H1 (cell line): ENCODE results near the gene IREB2. TPM values are rescaled to one million over a fixed set of nuclear protein-coding genes. Genes with fewer than 3 reads are reported as not detected.

Experiments
- ASH2L ChIP-seq: fragments of 200-600, 300-600 bp; sonication (generic); IDR thresholded peaks from one replicate; pipeline ENCODE4 v1.7.1; 2017; ENCODE audit warnings: low read length
- BACH1 ChIP-seq: IDR thresholded peaks from 2 replicates; pipeline ENCODE4 v1.6.1; 2012; ENCODE audit warnings: low read length, improper control_type of control experiment
- GABPA ChIP-seq: IDR thresholded peaks from 2 replicates; pipeline ENCODE4 v1.6.1; 2011; ENCODE audit warnings: mild to moderate bottlenecking, low read length, moderate library complexity, borderline replicate concordance; ENCODE audit not compliant: insufficient read depth
- GTF2F1 ChIP-seq: IDR thresholded peaks from 2 replicates; pipeline ENCODE4 v1.6.1; 2012; ENCODE audit warnings: low read depth, low read length, improper control_type of control experiment, borderline replicate concordance
- JUND ChIP-seq: IDR thresholded peaks from 2 replicates; pipeline ENCODE4 v1.6.1; 2011; ENCODE audit warnings: mild to moderate bottlenecking, improper control_type of control experiment, low read length
- SRF ChIP-seq: IDR thresholded peaks from 2 replicates; pipeline ENCODE4 v1.6.1; 2011; ENCODE audit warnings: mild to moderate bottlenecking, low read depth, low read length, moderate library complexity
- polyA plus RNA-seq, 7 experiments: library from polyadenylated mRNA; depleted of rRNA in 3 of 7; stranded (reverse) in 5 of 7; unstranded in 2 of 7; fragments of >200 nt in 5 of 7; fragments of 200-250 nt in 2 of 7; gene quantifications; 1 replicate in 5 of 7; 2 replicates in 1 of 7; 4 replicates in 1 of 7; pipeline versions ENCODE4 v1.2.1 to v1.2.3, GENCODE V29; 2011 to 2013; ENCODE audit warnings: missing spikeins in 2 of 7, mixed read lengths in 2 of 7
- total RNA-seq: library from RNA; stranded (reverse); fragmentation: NEBNext Ultra II Directional; extraction: Animal tissue kit (Norgen Biotek cat#: 25700); gene quantifications from 2 replicates; pipeline ENCODE4 v1.2.1, GENCODE V29; 2021
- TF ChIP-seq, protein P1 (sequence below): fragments of 300-600 bp; sonication (generic); IDR thresholded peaks from 2 replicates; pipeline ENCODE4 v1.7.1; 2012; ENCODE audit warnings: low read length, moderate library complexity, mild to moderate bottlenecking, inconsistent platforms; ENCODE audit not compliant: insufficient replicate concordance

IREB2 gene
- total and polyA plus RNA-seq, 2 of the 8 experiments (the other 6 are each of a cell fraction or from before 2014, with no cell fraction given), result 21.0 to 103 TPM

DNA sequence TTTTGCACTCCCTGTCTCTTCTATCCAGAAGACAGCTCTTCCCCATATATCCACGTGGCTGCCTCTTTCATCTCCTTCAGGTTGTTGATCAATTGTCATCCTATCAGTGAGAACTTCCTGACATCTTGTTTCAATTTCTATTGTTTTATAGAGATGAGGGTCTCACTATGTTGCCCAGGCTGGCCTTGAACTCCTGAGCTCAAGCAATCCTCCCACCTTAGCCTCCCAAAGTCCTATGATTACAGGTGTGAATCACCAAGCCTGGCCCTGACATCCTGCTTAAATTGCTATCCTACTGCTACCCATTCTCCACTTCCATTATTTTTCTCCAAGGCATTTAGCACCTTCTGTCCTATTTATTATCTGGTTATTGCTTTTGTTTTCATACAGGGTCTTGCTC, 44.9 kb upstream of the IREB2 start (continued):
- TF ChIP-seq BACH1 (no peak), SRF (no peak), GABPA (no peak), JUND (no peak), GTF2F1 (no peak), ASH2L (no peak)
- TF ChIP-seq, protein P1, sequence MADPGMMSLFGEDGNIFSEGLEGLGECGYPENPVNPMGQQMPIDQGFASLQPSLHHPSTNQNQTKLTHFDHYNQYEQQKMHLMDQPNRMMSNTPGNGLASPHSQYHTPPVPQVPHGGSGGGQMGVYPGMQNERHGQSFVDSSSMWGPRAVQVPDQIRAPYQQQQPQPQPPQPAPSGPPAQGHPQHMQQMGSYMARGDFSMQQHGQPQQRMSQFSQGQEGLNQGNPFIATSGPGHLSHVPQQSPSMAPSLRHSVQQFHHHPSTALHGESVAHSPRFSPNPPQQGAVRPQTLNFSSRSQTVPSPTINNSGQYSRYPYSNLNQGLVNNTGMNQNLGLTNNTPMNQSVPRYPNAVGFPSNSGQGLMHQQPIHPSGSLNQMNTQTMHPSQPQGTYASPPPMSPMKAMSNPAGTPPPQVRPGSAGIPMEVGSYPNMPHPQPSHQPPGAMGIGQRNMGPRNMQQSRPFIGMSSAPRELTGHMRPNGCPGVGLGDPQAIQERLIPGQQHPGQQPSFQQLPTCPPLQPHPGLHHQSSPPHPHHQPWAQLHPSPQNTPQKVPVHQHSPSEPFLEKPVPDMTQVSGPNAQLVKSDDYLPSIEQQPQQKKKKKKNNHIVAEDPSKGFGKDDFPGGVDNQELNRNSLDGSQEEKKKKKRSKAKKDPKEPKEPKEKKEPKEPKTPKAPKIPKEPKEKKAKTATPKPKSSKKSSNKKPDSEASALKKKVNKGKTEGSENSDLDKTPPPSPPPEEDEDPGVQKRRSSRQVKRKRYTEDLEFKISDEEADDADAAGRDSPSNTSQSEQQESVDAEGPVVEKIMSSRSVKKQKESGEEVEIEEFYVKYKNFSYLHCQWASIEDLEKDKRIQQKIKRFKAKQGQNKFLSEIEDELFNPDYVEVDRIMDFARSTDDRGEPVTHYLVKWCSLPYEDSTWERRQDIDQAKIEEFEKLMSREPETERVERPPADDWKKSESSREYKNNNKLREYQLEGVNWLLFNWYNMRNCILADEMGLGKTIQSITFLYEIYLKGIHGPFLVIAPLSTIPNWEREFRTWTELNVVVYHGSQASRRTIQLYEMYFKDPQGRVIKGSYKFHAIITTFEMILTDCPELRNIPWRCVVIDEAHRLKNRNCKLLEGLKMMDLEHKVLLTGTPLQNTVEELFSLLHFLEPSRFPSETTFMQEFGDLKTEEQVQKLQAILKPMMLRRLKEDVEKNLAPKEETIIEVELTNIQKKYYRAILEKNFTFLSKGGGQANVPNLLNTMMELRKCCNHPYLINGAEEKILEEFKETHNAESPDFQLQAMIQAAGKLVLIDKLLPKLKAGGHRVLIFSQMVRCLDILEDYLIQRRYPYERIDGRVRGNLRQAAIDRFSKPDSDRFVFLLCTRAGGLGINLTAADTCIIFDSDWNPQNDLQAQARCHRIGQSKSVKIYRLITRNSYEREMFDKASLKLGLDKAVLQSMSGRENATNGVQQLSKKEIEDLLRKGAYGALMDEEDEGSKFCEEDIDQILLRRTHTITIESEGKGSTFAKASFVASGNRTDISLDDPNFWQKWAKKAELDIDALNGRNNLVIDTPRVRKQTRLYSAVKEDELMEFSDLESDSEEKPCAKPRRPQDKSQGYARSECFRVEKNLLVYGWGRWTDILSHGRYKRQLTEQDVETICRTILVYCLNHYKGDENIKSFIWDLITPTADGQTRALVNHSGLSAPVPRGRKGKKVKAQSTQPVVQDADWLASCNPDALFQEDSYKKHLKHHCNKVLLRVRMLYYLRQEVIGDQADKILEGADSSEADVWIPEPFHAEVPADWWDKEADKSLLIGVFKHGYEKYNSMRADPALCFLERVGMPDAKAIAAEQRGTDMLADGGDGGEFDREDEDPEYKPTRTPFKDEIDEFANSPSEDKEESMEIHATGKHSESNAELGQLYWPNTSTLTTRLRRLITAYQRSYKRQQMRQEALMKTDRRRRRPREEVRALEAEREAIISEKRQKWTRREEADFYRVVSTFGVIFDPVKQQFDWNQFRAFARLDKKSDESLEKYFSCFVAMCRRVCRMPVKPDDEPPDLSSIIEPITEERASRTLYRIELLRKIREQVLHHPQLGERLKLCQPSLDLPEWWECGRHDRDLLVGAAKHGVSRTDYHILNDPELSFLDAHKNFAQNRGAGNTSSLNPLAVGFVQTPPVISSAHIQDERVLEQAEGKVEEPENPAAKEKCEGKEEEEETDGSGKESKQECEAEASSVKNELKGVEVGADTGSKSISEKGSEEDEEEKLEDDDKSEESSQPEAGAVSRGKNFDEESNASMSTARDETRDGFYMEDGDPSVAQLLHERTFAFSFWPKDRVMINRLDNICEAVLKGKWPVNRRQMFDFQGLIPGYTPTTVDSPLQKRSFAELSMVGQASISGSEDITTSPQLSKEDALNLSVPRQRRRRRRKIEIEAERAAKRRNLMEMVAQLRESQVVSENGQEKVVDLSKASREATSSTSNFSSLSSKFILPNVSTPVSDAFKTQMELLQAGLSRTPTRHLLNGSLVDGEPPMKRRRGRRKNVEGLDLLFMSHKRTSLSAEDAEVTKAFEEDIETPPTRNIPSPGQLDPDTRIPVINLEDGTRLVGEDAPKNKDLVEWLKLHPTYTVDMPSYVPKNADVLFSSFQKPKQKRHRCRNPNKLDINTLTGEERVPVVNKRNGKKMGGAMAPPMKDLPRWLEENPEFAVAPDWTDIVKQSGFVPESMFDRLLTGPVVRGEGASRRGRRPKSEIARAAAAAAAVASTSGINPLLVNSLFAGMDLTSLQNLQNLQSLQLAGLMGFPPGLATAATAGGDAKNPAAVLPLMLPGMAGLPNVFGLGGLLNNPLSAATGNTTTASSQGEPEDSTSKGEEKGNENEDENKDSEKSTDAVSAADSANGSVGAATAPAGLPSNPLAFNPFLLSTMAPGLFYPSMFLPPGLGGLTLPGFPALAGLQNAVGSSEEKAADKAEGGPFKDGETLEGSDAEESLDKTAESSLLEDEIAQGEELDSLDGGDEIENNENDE, result no peak
